HepG2 (cell line): Measurements from ENCODE around the gene ELP4. TPM values are rescaled to one million over a fixed set of nuclear protein-coding genes. Genes with fewer than 3 reads are reported as not detected.
"Not testable (repeated sequence)": the region's sequence is repeated elsewhere in the genome, so short reads cannot be mapped to it uniquely, and the experiment has no call there.

ENCODE experiments used
- ATAC-seq: fragments of 200-7000 bp; cut with Tn5 transposase; 3 replicates; pipeline ENCODE4 v1.9.1; 2020; ENCODE audit warnings: mild to moderate bottlenecking, moderate library complexity
- BruUV-seq: library from RNA; stranded (reverse); fragments of 400-500 nt; replicated peaks from 2 replicates; lab custom pipeline; 2021; lab: Mats Ljungman, UMichigan
- CTCF ChIA-PET: fragments of 300-600 bp; formaldehyde crosslinking; extraction: SDS; loops from one replicate; lab custom pipeline; 2021; ENCODE audit warnings: low total read pairs, inconsistent platforms, low intra/inter-chr PET ratio; lab: Yijun Ruan, JAX
- POLR2A ChIA-PET: fragments of 350-600 bp; sonication (Branson Sonifier 250); formaldehyde crosslinking; loops from one replicate; lab custom pipeline; 2020; ENCODE audit warnings: antibody characterized with exemption, inconsistent platforms; lab: Yijun Ruan, JAX
- DNase-seq: peaks from one replicate; pipeline ENCODE4 v3.0.0-alpha.2; 2015; ENCODE audit warnings: low spot score
- FAIRE-seq: peaks from 3 replicates; lab custom pipeline; 2011; peaks lifted over from hg19 to GRCh38; lab: Jason Lieb, UNC
- H2AFZ ChIP-seq: one replicate; pipeline ENCODE4 v1.6.1; 2011; ENCODE audit warnings: low read length, inconsistent platforms
- H3K27ac ChIP-seq: fragments of 300-600 bp; 3 replicates; pipeline ENCODE4 v1.8.0; 2011; ENCODE audit warnings: mixed run types, mild to moderate bottlenecking, mixed read lengths, low read length, inconsistent platforms; ENCODE audit not compliant: insufficient read depth; ENCODE audit errors: extremely low read length
- H3K27me3 ChIP-seq, 2 experiments: fragments of 200-600 bp in 1 of 2; 2 replicates in 1 of 2; 3 replicates in 1 of 2; pipeline versions ENCODE4 v1.6.0 to v1.8.0; 2011; ENCODE audit warnings: low read length in 2 of 2, mild to moderate bottlenecking in 2 of 2, moderate library complexity in 2 of 2, inconsistent platforms in 1 of 2; ENCODE audit not compliant: insufficient read depth in 2 of 2, control insufficient read depth in 1 of 2
- H3K36me3 ChIP-seq, 2 experiments: fragments of 200-600 bp in 1 of 2; replicated peaks in 1 of 2; 2 replicates in 1 of 2; 3 replicates in 1 of 2; pipeline versions ENCODE4 v1.5.1 to v1.8.0; 2011; ENCODE audit warnings: low read length in 2 of 2, inconsistent platforms in 1 of 2; ENCODE audit not compliant: insufficient read depth in 2 of 2, control insufficient read depth in 1 of 2
- H3K4me1 ChIP-seq: 2 replicates; pipeline ENCODE4 v1.5.1; 2012; ENCODE audit warnings: low read length, inconsistent platforms; ENCODE audit not compliant: insufficient read depth
- H3K4me2 ChIP-seq: 2 replicates; pipeline ENCODE4 v1.6.0; 2011; ENCODE audit warnings: low read depth, low read length, inconsistent platforms
- H3K4me3 ChIP-seq, 3 experiments: fragments of 200-600 bp in 1 of 3; sonication (generic), shearing (Covaris generic) in 1 of 3; replicated peaks in 1 of 3; 2 replicates each; pipeline ENCODE4 v1.5.1; 2011 to 2016; ENCODE audit warnings: low read length in 3 of 3, inconsistent platforms in 2 of 3, low read depth in 2 of 3, mild to moderate bottlenecking in 2 of 3, control low read depth in 1 of 3, mixed read lengths in 1 of 3; ENCODE audit not compliant: insufficient read depth in 1 of 3
- H3K79me2 ChIP-seq: one replicate; pipeline ENCODE4 v1.6.1; 2011; ENCODE audit warnings: low read length, inconsistent platforms; ENCODE audit not compliant: insufficient read depth
- H3K9ac ChIP-seq: 2 replicates; pipeline ENCODE4 v1.6.0; 2011; ENCODE audit warnings: mild to moderate bottlenecking, low read depth, low read length, inconsistent platforms; ENCODE audit not compliant: insufficient read depth
- H3K9me3 ChIP-seq: 2 replicates; pipeline ENCODE4 v1.5.1; 2012; ENCODE audit warnings: mild to moderate bottlenecking, low read length
- H4K20me1 ChIP-seq: 2 replicates; pipeline ENCODE4 v1.6.0; 2011; ENCODE audit warnings: inconsistent platforms, mild to moderate bottlenecking, low read length, moderate library complexity; ENCODE audit not compliant: insufficient read depth
- CAMTA2 ChIP-seq: sonication (generic); formaldehyde crosslinking; IDR thresholded peaks from 2 replicates; pipeline ENCODE4 v1.4.0; 2020; ENCODE audit warnings: mild to moderate bottlenecking, missing genetic modification reagents, borderline replicate concordance
- HDAC1 ChIP-seq: sonication (generic); formaldehyde crosslinking; IDR thresholded peaks from 2 replicates; pipeline ENCODE4 v1.5.1; 2020; ENCODE audit warnings: mild to moderate bottlenecking, missing genetic modification reagents
- PITX1 ChIP-seq: sonication (generic); formaldehyde crosslinking; IDR thresholded peaks from 2 replicates; pipeline ENCODE4 v1.5.1; 2020; ENCODE audit warnings: mild to moderate bottlenecking, missing genetic modification reagents
- THYN1 ChIP-seq: sonication (generic); formaldehyde crosslinking; IDR thresholded peaks from 2 replicates; pipeline ENCODE4 v1.8.1; 2023; ENCODE audit warnings: low read depth, mild to moderate bottlenecking, moderate library complexity, missing genetic modification reagents, borderline replicate concordance
- YEATS4 ChIP-seq: sonication (generic); formaldehyde crosslinking; IDR thresholded peaks from 2 replicates; pipeline ENCODE4 v1.4.0; 2020; ENCODE audit warnings: missing genetic modification reagents, borderline replicate concordance
- ZBTB7A ChIP-seq: sonication (generic); formaldehyde crosslinking; IDR thresholded peaks from 2 replicates; pipeline ENCODE4 v1.8.0; 2022; ENCODE audit warnings: mild to moderate bottlenecking, missing genetic modification reagents
- ZBTB7B ChIP-seq: sonication (generic); formaldehyde crosslinking; IDR thresholded peaks from 2 replicates; pipeline ENCODE4 v1.4.0; 2020; ENCODE audit warnings: missing genetic modification reagents
- ZC3H4 ChIP-seq: sonication (generic); formaldehyde crosslinking; IDR thresholded peaks from 2 replicates; pipeline ENCODE4 v1.4.0; 2020; ENCODE audit warnings: missing genetic modification reagents, borderline replicate concordance
- ZNF235 ChIP-seq: sonication (generic); formaldehyde crosslinking; IDR thresholded peaks from 2 replicates; pipeline ENCODE4 v1.8.1; 2023; ENCODE audit warnings: mild to moderate bottlenecking, missing genetic modification reagents, borderline replicate concordance
- ZNF552 ChIP-seq: sonication (generic); formaldehyde crosslinking; IDR thresholded peaks from 2 replicates; pipeline ENCODE4 v1.9.0; 2022; ENCODE audit warnings: missing genetic modification reagents, mild to moderate bottlenecking, borderline replicate concordance
- ZNF644 ChIP-seq: IDR thresholded peaks from 2 replicates; pipeline ENCODE4 v1.6.1; 2016; ENCODE audit warnings: low read depth
- ZNF652 ChIP-seq: IDR thresholded peaks from 2 replicates; pipeline ENCODE4 v1.6.1; 2016; ENCODE audit warnings: low read depth, borderline replicate concordance
- WGBS: methylation state at CpG from one replicate; pipeline ENCODE4 v1.1.6; 2017; ENCODE audit warnings: low lambda C conversion rate; 5-methylcytosine and 5-hydroxymethylcytosine counted together
- in situ Hi-C: cut with HindIII; loops from 2 replicates; pipeline ENCODE4 v1.10.0; 2017; ENCODE audit warnings: low pct_unique_long_range_greater_than_20kb; ENCODE audit not compliant: extremely low pct_ligation_motif_present
- intact Hi-C: fragments of 100-400 bp; cut with micrococcal nuclease; formaldehyde crosslinking; loops from one replicate; pipeline ENCODE4 v1.10.0; 2022; ENCODE audit not compliant: unreplicated experiment
- polyA plus RNA-seq, 8 experiments: library from polyadenylated mRNA; depleted of rRNA in 3 of 8; stranded (reverse) in 7 of 8; unstranded in 1 of 8; fragments of >200 nt; fragmentation: Illumina TruSeq in 4 of 8; extraction: Trizol in 4 of 8; gene quantifications; 2 replicates each; pipeline versions ENCODE4 v1.2.1 to v1.2.3, GENCODE V29; 2011 to 2016; ENCODE audit warnings: low read depth in 4 of 8, missing spikeins in 1 of 8, mixed read lengths in 1 of 8; ENCODE audit not compliant: insufficient read depth in 1 of 8
- total RNA-seq, 5 experiments: library from RNA; depleted of rRNA; stranded (reverse); fragments of >200 nt; fragmentation: Illumina TruSeq; extraction: Trizol; gene quantifications; 2 replicates each; pipeline ENCODE4 v1.2.3, GENCODE V29; 2016; ENCODE audit warnings: low read depth in 1 of 5
- TF ChIP-seq, protein P1 (sequence below): sonication (generic); formaldehyde crosslinking; IDR thresholded peaks from 2 replicates; pipeline ENCODE4 v1.8.1; 2023; ENCODE audit warnings: mild to moderate bottlenecking, missing genetic modification reagents

ELP4 gene
- total and polyA plus RNA-seq, 2 of the 13 experiments (the other 11 are each of a cell fraction or from before 2014, with no cell fraction given), result 12.8 to 19.1 TPM

DNA sequence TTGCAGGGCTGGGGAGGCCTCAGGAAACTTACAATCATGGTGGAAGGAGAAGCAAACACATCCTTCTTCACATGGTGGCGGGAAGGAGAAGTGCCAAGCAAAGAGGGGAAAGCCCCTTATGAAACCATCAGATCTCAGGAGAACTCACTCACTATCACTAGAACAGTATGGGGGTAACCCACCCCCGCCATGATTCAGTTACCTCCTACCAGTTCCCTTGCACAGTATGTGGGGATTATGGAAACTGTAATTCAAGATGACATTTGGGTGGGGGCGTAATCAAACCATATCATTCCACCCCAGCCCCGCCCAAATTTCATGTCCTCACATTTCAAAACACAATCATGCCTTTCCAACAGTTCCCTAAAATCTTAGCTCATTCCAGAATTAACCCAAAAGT is 16.3 kb upstream of the ELP4 start:
- Histone ChIP-seq H3K36me3 (peaks cover 0 to 8% of the 10 kb centered on the region in 2 experiments; a peak in 3 of 5 replicates), H4K20me1 (no peaks in the 10 kb centered on the region), H3K4me1 (no peaks in the 10 kb centered on the region), H3K79me2 (peaks cover 41% of the 10 kb centered on the region), H3K4me3 (no peak overlapping the region), H3K9ac (no peak overlapping the region), H3K27ac (no peak overlapping the region), H3K4me2 (no peak overlapping the region), H3K27me3 (no peaks in the 10 kb centered on the region), H2AFZ (no peak overlapping the region), H3K9me3 (no peaks in the 10 kb centered on the region)
- BruUV-seq, result no TSS peak
- TF ChIP-seq ZNF552 (CRISPR knock-in tag) (no peak), HDAC1 (CRISPR knock-in tag) (no peak), ZC3H4 (no peak), CAMTA2 (CRISPR knock-in tag) (no peak), ZNF235 (CRISPR knock-in tag) (no peak), YEATS4 (no peak), ZBTB7A (CRISPR knock-in tag) (no peak), THYN1 (CRISPR knock-in tag) (no peak), ZNF644 (no peak), ZBTB7B (CRISPR knock-in tag) (no peak), PITX1 (no peak), ZNF652 (no peak)
- TF ChIP-seq, protein P1, sequence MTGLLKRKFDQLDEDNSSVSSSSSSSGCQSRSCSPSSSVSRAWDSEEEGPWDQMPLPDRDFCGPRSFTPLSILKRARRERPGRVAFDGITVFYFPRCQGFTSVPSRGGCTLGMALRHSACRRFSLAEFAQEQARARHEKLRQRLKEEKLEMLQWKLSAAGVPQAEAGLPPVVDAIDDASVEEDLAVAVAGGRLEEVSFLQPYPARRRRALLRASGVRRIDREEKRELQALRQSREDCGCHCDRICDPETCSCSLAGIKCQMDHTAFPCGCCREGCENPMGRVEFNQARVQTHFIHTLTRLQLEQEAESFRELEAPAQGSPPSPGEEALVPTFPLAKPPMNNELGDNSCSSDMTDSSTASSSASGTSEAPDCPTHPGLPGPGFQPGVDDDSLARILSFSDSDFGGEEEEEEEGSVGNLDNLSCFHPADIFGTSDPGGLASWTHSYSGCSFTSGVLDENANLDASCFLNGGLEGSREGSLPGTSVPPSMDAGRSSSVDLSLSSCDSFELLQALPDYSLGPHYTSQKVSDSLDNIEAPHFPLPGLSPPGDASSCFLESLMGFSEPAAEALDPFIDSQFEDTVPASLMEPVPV (CRISPR knock-in tag), result no peak
- in situ Hi-C loops (no loop called here), intact Hi-C loops (no loop called here)
- no peak for ATAC-seq
- DNase-seq, result no peak
- WGBS, result 97% methylated on average over 4 of the region's 4 CpGs
- CTCF ChIA-PET, result no interaction called here
- no peak for FAIRE-seq
- POLR2A ChIA-PET, result no interaction called here

DNA sequence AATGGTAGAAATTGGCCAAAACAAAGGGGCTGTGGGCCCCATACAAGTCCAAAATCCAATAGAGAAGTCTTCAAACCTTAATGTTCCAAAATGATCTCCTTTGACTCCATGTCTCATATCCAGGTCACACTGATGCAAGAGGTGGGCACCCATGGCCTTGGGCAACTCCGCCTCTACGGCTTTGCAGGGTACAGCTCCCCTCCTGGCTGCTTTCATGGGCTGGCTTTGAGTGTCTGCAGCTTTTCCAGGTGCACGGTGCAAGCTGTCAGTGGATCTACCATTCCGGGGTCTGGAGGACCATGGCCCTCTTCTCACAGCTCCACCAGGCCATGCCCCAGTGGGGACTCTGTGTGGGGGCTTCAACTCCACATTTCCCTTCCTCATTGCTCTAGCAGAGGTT is 15.8 kb upstream of the ELP4 start:
- H2AFZ ChIP-seq, in situ Hi-C loops, H3K9me3 ChIP-seq, H3K9ac ChIP-seq, POLR2A ChIA-PET, H3K27ac ChIP-seq, H3K4me1 ChIP-seq, H3K4me3 ChIP-seq, BruUV-seq, ATAC-seq, intact Hi-C loops, H3K36me3 ChIP-seq, H3K27me3 ChIP-seq, FAIRE-seq, H4K20me1 ChIP-seq, CTCF ChIA-PET, DNase-seq, H3K4me2 ChIP-seq: not testable (repeated sequence)
- 100% methylated on average over 1 of the region's 4 CpGs for WGBS
- peaks cover 46% of the 10 kb centered on the region for H3K79me2 ChIP-seq
